PC-3 (cell line): ENCODE measurements around the gene SETMAR. TPM values are rescaled to one million over a fixed set of nuclear protein-coding genes. Genes with fewer than 3 reads are reported as not detected.

ENCODE experiments used
- ATAC-seq: fragments of 200-7000 bp; cut with Tn5 transposase; 2 replicates; pipeline ENCODE4 v1.9.1; 2020; ENCODE audit warnings: mild to moderate bottlenecking, moderate library complexity
- BruUV-seq: library from RNA; stranded (reverse); fragments of 400-500 nt; replicated peaks from 2 replicates; lab custom pipeline; 2021; lab: Mats Ljungman, UMichigan
- CTCF ChIA-PET: fragments of 300-600 bp; sonication (Branson Sonifier 250); formaldehyde crosslinking; loops from one replicate; lab custom pipeline; 2022; ENCODE audit warnings: antibody characterized with exemption; lab: Charles Lee
- POLR2A ChIA-PET: fragments of 300-600 bp; sonication (Branson Sonifier 250); formaldehyde crosslinking; loops from one replicate; lab custom pipeline; 2022; ENCODE audit warnings: antibody characterized with exemption; ENCODE audit not compliant: unreplicated experiment; lab: Charles Lee
- DNase-seq: peaks from one replicate; pipeline ENCODE4 v3.0.0-alpha.2; 2015
- H2AFZ ChIP-seq: fragments of 300-600 bp; sonication (generic); 2 replicates; pipeline ENCODE4 v1.6.0; 2016; ENCODE audit warnings: antibody characterized with exemption, low read length
- H3F3A ChIP-seq: fragments of 300-600 bp; sonication (generic); one replicate; pipeline ENCODE4 v1.6.0; 2017; ENCODE audit warnings: antibody characterized with exemption, low read length, control low read depth, mild to moderate bottlenecking; ENCODE audit not compliant: unreplicated experiment
- H3K27ac ChIP-seq: fragments of 300-600 bp; sonication (generic); 2 replicates; pipeline ENCODE4 v1.5.1; 2016; ENCODE audit warnings: mild to moderate bottlenecking, low read length
- H3K27me3 ChIP-seq: fragments of 300-600 bp; sonication (generic); 2 replicates; pipeline ENCODE4 v1.6.1; 2016; ENCODE audit warnings: low read length, mixed read lengths
- H3K36me3 ChIP-seq: fragments of 300-600 bp; sonication (generic); 2 replicates; pipeline ENCODE4 v1.6.1; 2016; ENCODE audit warnings: low read depth, mixed run types, low read length, mixed read lengths
- H3K4me1 ChIP-seq: fragments of 300-600 bp; sonication (generic); 2 replicates; pipeline ENCODE4 v1.5.1; 2016; ENCODE audit warnings: low read length; ENCODE audit not compliant: insufficient read depth
- H3K4me2 ChIP-seq: fragments of 300-600 bp; sonication (generic); 2 replicates; pipeline ENCODE4 v1.6.0; 2016; ENCODE audit warnings: low read length
- H3K4me3 ChIP-seq: fragments of 300-600 bp; sonication (generic); 2 replicates; pipeline ENCODE4 v1.5.1; 2016; ENCODE audit warnings: mild to moderate bottlenecking, low read length, mixed read lengths
- H3K79me2 ChIP-seq: fragments of 300-600 bp; sonication (generic); 2 replicates; pipeline ENCODE4 v1.6.1; 2017; ENCODE audit warnings: low read length, mixed read lengths
- H3K9ac ChIP-seq: fragments of 300-600 bp; sonication (generic); 2 replicates; pipeline ENCODE4 v1.6.0; 2016; ENCODE audit warnings: mild to moderate bottlenecking, low read length
- H3K9me2 ChIP-seq: fragments of 300-600 bp; sonication (generic); replicated peaks from 2 replicates; pipeline ENCODE4 v1.6.1; 2016; ENCODE audit warnings: mixed run types, low read length, mixed read lengths
- H3K9me3 ChIP-seq: fragments of 300-600 bp; sonication (generic); 2 replicates; pipeline ENCODE4 v1.6.1; 2016; ENCODE audit warnings: low read length, mixed read lengths
- H4K20me1 ChIP-seq: fragments of 300-600 bp; sonication (generic); 2 replicates; pipeline ENCODE4 v1.6.1; 2016; ENCODE audit warnings: low read length, mixed read lengths
- CTCF ChIP-seq: fragments of 300-600 bp; sonication (generic); conservative IDR thresholded peaks from 2 replicates; pipeline ENCODE4 v1.5.1; 2017; ENCODE audit warnings: antibody characterized with exemption, low read depth, mild to moderate bottlenecking, low read length
- EZH2 ChIP-seq: fragments of 300-600 bp; sonication (generic); IDR thresholded peaks from one replicate; pipeline ENCODE4 v1.6.1; 2017; ENCODE audit warnings: antibody characterized with exemption, mild to moderate bottlenecking, low read length; ENCODE audit not compliant: unreplicated experiment
- EZH2phosphoT487 ChIP-seq: fragments of 300-600 bp; sonication (generic); IDR thresholded peaks from 2 replicates; pipeline ENCODE4 v1.6.1; 2018; ENCODE audit warnings: mild to moderate bottlenecking, antibody characterized with exemption, low read length, borderline replicate concordance
- intact Hi-C: fragments of 100-400 bp; cut with micrococcal nuclease; formaldehyde crosslinking; loops from 2 replicates; pipeline ENCODE4 v1.9.0; 2023
- total RNA-seq: library from RNA; depleted of rRNA; stranded (reverse); fragments of >200 nt; gene quantifications from 2 replicates; pipeline ENCODE4 v1.2.3, GENCODE V29; 2014

Gene SETMAR
- total RNA-seq, 1 experiment from 2014 or later: 17.5 TPM

GRCh38 chr3:4355401-4356219 lies 52.4 kb downstream of the SETMAR start:
- Histone ChIP-seq H3K4me3 (no peak overlapping the region), H2AFZ (no peak overlapping the region), H3K27ac (no peak overlapping the region), H3K4me2 (no peak overlapping the region), H3K9me2 (no peaks in the 10 kb centered on the region), H3K9ac (no peak overlapping the region), H3F3A (no peaks in the 10 kb centered on the region), H3K9me3 (no peaks in the 10 kb centered on the region), H3K36me3 (no peaks in the 10 kb centered on the region), H3K4me1 (peaks cover 10% of the 10 kb centered on the region), H3K79me2 (no peaks in the 10 kb centered on the region), H3K27me3 (no peaks in the 10 kb centered on the region), H4K20me1 (no peaks in the 10 kb centered on the region)
- no TSS peak for BruUV-seq
- TF ChIP-seq CTCF (no peak), EZH2 (no peak), EZH2phosphoT487 (no peak)
- ATAC-seq (no peak; the same call in 1 of the 2 replicates), DNase-seq (no peak)
- ChIA-PET CTCF (no interaction called here), POLR2A (interaction anchor here (0.5 kb wide), 1 partner anchor 136 kb away, joined by 3 read pairs; no protein-coding TSS in a partner anchor)
- intact Hi-C loops: no loop called here

- Histone ChIP-seq H3K27ac (no peak overlapping the region), H3K36me3 (no peaks in the 10 kb centered on the region), H3K79me2 (no peaks in the 10 kb centered on the region), H3K4me3 (no peak overlapping the region), H3F3A (no peaks in the 10 kb centered on the region), H2AFZ (no peak overlapping the region), H3K9me2 (no peaks in the 10 kb centered on the region), H3K4me1 (peaks cover 8% of the 10 kb centered on the region), H3K4me2 (no peak overlapping the region), H3K9me3 (no peaks in the 10 kb centered on the region), H3K9ac (no peak overlapping the region), H3K27me3 (no peaks in the 10 kb centered on the region), H4K20me1 (no peaks in the 10 kb centered on the region)
- BruUV-seq: no TSS peak
- ATAC-seq (no peak), DNase-seq (no peak)
- TF ChIP-seq EZH2phosphoT487: no peak
- TF ChIP-seq CTCF: no peak
- no peak for TF ChIP-seq EZH2
- ChIA-PET CTCF (no interaction called here), POLR2A (interaction anchor here (0.5 kb wide), 1 partner anchor 136 kb away, joined by 3 read pairs; no protein-coding TSS in a partner anchor)
- intact Hi-C loops: no loop called here
These were observed 53.0 kb downstream of the SETMAR start for GRCh38 chr3:4356220-4356540.
